Measurements from ENCODE around the gene LRRC14B. TPM values are rescaled to one million over a fixed set of nuclear protein-coding genes. Genes with fewer than 3 reads are reported as not detected.
A peak's percentile ranks its signal among the peaks of the same experiment; 100 is the strongest.
"Not testable (repeated sequence)": the region's sequence is repeated elsewhere in the genome, so short reads cannot be mapped to it uniquely, and the experiment has no call there.

LRRC14B gene
- total RNA-seq, 1 experiment from 2014 or later: not detected

DNA sequence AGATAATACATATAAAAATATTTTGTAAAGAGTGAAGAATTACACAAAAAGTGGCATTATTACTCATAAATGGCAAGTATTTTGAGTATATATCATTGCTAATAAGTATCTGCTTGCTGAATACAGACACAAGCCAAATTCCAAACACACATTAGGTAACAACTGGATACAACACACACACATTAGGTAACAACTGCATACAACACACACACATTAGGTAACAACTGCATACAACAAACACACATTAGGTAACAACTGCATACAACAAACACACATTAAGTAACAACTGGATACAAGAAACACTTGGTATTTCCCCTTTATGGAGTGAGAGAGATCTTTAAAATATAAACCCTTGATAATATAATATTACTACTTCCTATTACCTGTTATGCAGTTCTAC is 13.2 kb downstream of the LRRC14B start:
- DNase-seq (ENCODE audit: extremely low read depth, low read depth): no peak

DNA sequence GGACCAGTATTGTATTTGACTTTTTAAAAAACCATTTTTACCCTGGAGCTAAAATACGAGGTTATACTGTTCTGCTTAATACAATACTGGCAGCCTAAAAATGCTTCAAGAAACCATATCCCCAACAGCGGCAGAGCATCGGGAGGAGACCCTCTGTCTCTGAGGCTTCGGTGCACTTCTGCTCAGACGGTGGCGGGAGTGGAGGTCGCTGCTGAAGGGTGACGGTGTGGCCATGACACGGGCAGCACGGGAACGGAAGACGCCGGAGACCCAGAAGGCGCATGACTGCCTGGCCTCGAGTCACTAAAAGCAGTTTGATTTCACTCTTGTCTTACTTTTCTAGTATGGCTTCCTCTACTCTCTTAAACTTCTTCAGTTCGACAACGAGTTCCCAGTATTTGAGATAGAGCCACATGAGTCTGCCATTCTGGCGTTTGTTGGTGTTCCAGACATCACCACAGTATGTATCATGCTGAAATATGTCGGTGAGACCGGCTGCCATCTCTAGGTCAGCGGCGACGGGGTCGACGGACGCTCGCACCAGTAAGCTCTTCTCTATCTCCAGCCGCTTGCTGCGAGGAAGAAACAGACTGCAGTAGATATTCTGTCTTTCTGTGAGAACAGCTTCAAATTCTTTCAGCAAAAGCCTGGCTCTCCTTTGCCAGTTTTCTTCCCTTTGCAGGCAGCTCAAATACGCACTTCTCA is 13.8 kb downstream of the LRRC14B start:
- DNase-seq (ENCODE audit: extremely low read depth, low read depth): no peak

DNA sequence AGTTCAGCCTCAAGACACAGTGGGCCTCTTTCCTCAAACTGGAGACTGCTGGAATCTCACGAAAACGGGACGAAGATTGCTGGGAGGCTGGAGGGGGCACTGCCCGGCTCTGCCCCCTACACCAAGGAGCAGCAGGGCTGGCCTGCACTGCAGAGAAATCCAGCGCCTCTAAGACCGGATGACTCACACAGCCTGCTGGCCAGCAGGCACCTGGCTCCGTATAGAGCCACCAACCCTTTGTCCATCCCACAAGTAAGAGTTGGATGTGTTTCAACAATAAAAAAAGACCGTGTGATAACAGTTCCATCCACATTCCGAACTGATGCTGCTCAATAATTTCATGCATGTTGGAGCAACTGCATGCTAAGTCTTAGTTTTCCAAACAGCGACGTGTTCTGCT is 15.1 kb downstream of the LRRC14B start:
- DNase-seq (ENCODE audit: extremely low read depth, low read depth): no peak

DNA sequence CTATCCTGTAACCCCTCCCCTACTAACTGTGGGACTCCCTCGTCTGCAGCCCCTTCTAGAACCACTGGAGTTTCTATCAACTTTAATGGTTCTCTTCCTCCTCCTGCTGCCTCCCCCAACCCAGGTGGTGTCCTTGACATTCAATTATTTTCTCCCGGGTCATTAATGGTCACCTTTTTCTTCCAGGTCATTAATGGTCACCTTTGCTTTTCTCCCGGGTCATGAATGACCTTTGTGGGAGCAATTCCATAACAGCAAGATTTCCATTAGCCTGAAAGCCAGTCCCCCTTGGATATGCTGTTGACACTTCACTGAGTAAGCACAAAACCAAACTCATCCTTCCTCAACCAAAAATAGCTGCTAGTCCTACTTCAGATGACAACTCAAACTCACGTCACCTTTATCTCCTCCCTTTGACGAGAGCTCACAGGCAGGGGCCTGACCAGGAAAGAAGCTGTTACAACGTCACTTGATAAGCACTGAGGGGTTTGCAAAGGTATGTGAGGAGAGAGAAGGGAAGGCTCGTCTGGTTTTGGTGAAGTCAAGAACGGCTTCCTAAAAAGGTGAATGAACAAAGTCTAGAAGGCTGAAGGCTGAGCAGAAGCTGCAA is 15.7 kb downstream of the LRRC14B start:
- no peak for DNase-seq (ENCODE audit: extremely low read depth, low read depth)

DNA sequence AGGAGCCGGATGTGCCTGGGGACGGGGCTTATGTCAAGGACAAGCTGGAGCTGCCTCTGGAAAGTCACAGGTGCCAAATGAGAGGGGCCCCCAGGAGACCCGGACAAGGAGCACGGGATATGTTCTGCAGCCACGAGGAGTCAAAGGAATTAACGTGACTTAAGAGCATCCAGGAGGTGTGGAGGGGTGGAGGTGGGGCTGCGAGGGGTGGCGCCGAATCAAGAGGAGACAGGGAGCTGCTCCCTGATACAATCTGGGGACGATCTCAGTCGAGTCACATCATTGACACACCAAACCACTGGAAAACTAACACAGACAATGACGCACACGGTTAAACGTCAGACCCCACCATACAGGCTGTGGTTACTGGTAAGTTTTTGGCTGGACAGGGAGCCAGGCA is 16.3 kb downstream of the LRRC14B start:
- no peak for DNase-seq (ENCODE audit: extremely low read depth, low read depth)

DNA sequence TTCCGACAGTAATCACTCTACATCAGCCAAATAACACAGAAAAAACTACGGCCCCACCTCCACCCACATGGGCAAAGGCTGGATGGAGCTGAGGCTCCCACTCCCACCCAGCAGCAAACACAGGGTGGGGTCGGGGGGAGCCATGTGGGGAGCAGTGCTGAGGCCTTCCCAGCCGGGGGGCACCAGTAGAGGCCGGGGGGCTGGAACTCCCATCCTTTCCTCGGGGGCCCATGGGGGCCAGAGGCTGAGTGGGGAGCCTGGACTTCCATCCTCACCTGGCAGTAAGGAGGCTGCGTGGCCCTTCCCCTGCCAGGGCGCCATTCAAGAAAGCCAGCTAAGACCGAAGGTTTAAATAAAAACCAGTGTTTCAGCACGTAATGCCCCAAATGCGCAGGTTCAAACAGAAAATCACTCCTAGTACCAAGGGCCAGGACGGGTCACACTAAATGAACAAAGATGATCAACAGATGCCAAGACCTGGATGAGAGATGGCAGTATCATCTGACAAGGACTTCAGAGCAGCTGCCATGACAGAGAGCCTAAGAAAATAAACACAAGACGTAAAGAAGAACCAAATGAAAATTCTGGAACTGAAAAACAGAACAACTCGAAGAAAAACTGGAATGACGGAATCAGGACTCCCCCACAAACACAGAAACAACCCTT is 17.3 kb downstream of the LRRC14B start:
- no peak for DNase-seq (ENCODE audit: extremely low read depth, low read depth)

DNA sequence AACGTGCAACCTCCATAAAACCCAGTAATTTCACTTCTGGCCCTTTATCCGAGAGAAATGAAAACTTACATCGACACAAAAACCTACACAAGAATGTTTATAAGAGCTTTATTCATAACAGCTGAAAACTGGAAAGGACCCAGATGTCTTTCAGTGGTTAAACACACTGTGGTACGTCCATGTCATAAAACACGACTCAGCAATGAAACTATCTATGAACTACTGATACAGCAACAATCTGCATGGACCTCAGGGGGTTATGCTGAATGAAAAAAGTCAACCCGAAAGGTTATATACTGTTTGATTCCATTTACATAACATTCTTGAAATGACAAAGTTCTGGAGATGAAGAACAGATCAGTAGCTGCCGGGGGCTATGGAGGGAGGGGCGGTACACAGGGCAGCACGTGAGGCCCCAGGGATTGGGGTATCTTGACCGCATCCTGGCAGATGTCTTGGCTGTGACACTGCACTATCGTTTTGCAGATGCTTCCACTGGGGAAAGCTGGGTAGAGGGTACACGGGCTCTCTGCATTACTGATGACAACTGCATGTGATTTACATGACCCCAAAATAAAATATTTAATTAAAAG is 22.6 kb downstream of the LRRC14B start:
- no peak for DNase-seq (ENCODE audit: extremely low read depth, low read depth)

DNA sequence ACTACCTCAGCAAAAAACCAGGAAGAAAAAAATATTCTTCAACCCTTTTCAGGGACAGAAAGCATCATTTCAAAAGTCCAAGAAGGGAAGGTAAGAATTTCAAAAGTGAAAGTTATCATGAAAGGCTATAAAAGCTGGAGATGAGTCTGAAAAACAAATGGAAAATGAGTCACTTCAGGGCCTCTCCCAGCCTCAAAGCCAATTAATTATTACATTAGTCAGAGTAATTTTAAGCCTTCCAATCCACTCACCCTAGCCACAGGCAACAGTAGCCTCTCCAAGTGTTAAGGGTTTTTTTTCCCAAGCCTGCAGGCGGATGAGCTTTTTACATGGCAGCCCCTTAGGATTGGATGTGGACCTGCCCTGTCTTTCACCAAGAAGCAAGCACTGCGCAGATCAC is 24.0 kb downstream of the LRRC14B start:
- DNase-seq (ENCODE audit: extremely low read depth, low read depth): not testable (repeated sequence)

DNA sequence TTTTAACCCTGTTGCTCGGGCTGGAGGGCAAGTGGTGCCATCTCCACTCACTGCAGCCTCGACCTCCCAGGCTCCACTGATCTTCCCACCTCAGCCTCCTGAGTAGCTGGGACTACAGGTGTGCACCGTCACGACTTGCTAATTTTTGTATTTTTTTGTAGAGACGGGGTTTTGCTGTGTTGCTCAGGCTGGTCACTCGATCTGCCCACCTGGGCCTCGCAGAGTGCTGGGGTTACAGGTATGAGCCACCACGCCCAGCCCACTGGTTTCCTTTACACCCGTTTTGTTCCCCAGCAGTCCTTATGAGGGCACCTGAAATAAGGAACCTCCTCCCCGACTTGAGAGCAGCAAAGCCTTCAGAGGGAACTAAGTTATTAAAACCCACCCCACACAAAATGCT is 24.8 kb downstream of the LRRC14B start:
- DNase-seq (ENCODE audit: extremely low read depth, low read depth): not testable (repeated sequence)

DNA sequence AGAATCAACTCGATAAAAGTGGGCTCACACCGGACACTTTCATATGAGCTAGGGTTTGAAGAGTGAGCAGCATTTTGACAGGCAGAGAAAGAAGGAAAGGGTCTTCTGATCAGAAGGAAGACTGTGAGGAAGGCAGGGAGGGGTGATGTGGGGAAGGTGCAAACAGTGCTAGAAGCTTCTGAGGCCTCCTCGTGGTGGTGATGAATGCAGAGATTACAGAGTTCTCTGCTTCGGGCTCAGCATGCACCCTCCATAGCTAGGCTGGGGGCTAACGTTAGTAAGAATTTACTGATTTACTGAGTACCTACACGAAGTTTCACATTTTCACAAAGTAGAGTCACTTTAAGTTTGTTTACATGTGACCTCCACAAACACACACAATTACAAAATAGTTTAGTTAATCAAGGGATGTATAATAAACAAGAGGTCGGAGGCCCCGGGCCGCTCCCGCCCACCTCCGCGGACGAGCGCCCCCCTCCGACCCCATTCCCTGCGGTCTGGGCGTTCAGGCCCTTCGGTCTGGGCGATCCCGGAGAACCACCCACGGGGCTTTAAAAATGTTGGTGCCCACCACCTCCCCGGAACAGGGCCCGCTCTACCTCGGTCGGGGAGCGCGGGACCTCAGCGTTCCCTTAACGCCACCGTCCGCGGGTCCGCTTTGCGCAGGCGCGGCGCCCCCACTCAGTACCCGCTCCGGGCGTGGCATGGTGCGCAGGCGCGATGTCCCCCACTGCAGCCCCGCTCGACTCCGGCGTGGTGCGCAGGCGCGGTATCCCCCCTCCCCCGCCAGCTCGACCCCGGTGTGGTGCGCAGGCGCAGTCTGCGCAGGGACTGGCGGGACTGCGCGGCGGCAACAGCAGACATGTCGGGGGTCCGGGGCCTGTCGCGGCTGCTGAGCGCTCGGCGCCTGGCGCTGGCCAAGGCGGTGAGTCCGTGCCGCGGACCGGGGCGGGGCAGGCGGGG is 26.5 kb downstream of the LRRC14B start, which contains the start of the genes CCDC127 and SDHA:
TSS of gene CCDC127 (minus strand) at position 660 of the 963 bp plus-strand sequence. CDS start 1,304 bp downstream, outside the sequence.
TSS of gene SDHA (plus strand) at position 827 of the 963 bp plus-strand sequence. CDS start at position 863, 36 bp downstream.
- peak; percentile 93 for DNase-seq (ENCODE audit: extremely low read depth, low read depth)

DNA sequence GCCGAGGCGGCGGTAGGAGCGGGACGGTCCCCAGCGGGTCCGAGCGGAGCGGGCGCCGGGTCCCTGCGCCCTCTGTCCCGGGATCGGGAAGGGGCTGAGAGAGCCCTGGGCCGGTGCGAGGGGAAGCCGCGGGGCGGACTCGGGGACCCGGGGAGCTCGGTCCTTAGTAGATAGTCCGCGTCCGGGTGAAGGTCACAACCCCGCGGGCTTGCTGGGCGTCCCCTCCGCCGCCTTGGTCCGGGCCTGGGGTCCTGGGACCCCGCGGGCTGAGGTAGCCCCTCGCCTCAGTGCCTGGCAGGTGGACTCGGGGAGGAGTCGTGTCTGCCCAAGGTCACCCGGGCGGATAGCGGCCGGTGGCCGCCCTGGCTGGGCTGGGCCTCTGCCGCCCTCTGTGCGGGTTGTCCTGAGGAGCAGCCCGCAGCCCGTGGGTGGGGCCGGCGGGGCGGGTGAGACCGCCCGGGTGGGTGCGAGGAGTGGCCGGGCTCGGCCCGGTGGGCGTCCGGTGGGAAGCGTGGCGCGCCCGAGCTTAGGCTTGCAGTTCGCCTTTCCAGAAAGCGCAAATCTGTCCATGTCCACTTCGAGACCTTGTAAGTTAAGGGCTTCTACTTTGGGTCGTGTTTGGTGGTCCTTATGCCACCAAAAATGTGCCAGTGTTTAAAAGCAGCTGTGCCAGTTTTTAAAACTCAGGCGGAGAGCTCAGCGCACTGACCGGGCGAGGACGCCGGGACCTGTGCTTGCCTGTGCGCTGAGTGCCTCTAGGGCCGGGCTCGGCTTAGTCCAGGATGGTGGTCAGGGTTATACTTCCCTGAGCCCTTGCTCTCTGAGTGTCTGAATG is 27.4 kb downstream of the LRRC14B start:
- DNase-seq (ENCODE audit: extremely low read depth, low read depth): no peak

DNA sequence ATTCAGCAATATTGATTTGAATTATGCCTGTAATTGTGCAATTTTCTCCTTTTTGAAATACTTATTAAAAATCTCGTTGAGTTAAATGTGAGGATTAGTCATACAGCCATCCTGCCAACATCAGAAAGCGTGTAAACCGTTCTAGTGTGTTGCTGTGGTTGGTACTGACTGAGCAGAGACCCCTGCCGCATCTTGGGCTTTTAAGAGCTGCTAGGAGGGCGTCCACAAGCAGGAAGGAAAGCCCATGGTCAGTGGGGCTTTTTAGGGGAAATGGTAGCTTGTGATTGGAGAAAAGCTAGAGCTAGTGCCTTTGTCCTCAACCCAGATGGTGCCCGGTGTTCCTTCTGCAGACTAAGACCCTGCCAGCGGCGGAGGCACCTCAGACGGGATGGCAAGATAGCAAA is 28.2 kb downstream of the LRRC14B start:
- DNase-seq (ENCODE audit: extremely low read depth, low read depth): no peak

DNA sequence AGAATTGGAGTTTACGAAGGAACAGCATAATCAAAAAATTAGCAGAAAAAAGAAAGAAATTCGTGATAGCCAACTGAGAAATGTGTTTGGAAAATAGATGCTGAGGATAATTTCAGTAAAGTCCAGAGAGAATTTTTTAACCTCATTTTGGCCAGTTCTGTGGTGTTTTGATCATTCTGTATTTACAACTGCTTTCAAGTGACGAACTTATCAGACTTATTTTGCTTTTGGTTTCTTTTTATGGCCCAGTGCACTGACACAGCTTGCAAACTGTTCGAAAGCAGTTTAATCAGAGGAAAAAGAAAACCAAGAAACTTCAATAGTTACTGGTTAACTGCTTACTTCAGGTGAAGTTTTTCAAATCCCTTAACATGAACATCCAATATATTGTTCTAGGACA is 28.7 kb downstream of the LRRC14B start:
- no peak for DNase-seq (ENCODE audit: extremely low read depth, low read depth)

DNA sequence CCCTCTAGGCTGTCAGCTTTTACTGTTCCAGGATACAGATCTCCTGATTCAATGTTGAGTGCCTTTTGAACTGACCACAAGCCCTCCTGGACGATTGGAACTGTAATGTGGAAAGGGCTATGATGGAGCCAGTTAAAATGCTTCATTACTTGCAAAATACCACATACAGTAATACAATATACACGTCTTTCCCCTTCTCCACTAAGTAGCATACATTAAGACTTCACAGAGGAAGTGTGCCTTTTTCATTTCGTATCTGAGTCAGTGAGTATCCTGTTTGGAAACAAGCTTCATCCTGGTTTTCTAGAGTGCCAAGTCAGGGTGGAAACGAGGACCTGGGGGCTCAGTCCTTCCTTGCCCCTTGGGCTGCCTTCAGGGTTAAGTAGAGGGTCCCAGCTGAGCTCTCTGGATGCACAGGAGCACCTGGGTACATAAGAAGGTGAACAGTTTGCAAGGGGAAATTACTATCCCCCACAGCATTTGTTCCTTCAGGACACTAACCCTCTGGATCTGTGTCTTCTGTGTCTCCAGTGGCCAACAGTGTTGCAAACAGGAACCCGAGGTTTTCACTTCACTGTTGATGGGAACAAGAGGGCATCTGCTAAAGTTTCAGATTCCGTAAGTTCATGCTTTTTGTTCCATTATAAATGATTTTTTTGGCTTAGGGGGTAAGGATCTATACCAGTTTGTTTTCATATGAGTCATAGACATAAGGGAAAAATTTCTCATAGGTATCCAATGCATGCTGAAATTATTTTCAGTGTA is 31.8 kb downstream of the LRRC14B start:
- DNase-seq (ENCODE audit: extremely low read depth, low read depth): not testable (repeated sequence)

DNA sequence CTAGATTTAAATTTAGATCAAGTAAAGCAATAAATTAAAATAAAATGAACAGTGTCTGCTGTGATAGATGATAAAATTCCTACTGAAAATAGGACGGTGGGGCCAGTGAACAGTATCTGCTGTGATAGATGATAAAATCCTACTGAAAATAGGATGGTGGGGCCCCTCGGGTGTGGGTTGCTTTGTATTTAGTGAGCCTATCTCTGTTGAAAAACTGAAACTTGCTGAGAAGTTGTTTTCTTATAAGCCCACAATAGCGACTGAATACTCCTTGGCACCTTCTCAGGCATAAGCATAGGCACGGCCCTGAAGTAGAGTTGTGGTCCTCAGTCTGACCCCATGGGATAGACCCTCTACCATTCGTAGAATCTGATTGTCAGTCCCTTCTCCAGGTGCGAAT is 32.5 kb downstream of the LRRC14B start:
- DNase-seq (ENCODE audit: extremely low read depth, low read depth): no peak

DNA sequence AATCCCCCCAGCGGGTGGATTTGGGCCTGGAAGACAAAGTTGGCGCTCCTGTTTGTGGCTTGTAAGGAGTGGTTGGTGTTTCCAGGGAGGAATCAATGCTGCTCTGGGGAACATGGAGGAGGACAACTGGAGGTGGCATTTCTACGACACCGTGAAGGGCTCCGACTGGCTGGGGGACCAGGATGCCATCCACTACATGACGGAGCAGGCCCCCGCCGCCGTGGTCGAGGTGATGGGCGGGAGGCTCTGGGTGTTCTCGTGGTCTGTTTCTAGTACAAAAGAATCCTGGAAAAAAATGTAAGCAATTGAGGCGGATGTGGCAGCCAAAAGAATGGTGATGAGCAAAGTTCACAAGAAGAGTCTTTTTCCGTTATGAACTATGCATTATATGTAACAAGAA is 34.0 kb downstream of the LRRC14B start:
- DNase-seq (ENCODE audit: extremely low read depth, low read depth): no peak

DNA sequence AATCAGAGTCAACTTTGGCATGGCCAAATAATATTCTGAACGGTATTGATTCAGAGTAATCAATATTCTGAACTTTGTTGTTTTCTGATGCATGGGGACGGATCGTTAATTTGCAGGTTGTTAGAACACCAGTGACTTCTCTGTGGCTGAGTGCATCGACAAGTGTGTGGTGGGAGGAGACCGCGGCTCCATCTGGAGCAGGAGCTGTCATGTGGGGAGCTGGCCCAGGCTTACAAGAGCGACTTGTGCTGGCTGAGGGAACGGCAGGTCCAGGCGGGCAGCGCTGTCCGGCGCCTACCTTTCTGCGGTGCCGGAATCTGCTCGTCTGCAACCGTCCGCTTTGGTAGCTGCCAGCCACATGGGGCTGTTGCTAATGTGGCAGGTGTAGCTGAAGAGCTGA is 36.1 kb downstream of the LRRC14B start:
- DNase-seq (ENCODE audit: extremely low read depth, low read depth): not testable (repeated sequence)

DNA sequence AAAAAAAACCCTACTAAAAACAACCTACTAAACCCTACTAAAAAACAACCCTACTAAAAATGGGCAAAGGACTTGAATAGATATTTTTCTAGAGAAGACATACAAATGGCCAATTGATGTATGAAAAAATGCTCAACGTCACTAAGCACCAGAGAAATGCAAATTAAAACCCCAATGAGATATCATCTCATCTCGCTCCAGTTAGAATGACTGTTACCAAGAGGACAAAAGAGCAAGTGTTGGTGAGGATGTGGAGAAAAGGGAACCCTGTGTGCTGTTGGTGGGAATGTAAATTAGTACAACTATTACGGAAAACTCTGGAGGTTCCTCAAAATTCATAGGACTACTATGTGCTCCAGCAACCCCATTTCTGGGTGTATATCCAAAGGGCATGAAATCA is 37.6 kb downstream of the LRRC14B start:
- no peak for DNase-seq (ENCODE audit: extremely low read depth, low read depth)

DNA sequence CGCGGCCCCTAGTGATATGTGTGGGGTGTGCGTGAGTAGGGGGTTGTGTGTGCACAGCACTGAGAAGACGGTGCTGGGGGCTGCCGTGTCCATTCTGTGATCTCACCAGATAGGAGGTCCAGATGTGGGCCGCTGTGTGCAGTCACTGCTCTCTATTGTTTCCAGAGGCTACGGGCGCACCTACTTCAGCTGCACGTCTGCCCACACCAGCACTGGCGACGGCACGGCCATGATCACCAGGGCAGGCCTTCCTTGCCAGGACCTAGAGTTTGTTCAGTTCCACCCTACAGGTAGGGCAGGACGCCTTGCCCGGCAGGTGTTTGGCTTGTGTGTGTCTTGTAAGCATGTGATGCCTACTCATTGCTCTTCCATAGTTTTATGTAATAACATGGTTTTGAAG is 39.4 kb downstream of the LRRC14B start:
- no peak for DNase-seq (ENCODE audit: extremely low read depth, low read depth)
